Medulla oblongata (tissue), 1 donor: ENCODE data around the gene DCC.

Experiments used
- DNase-seq: peaks from one replicate; pipeline ENCODE4 v3.0.0-alpha.2; 2015; ENCODE audit errors: extremely low spot score

Gene DCC

GRCh38 chr18:52903857-52904256, 563.9 kb downstream of the DCC start:
- DNase-seq = peak; percentile 69

- DNase-seq = no peak
Measured at GRCh38 chr18:52907543-52908308, 567.7 kb downstream of the DCC start.

- no peak for DNase-seq
Measured at GRCh38 chr18:52914148-52914547, 574.2 kb downstream of the DCC start.

GRCh38 chr18:52920665-52921064, 580.7 kb downstream of the DCC start:
- DNase-seq = no peak

- no peak for DNase-seq
Measured at GRCh38 chr18:52933356-52933755, 593.4 kb downstream of the DCC start.

GRCh38 chr18:52936931-52937330, 596.9 kb downstream of the DCC start:
- DNase-seq = no peak

GRCh38 chr18:52937840-52938239, 597.8 kb downstream of the DCC start:
- no peak for DNase-seq

- DNase-seq = no peak
Measured at GRCh38 chr18:52945552-52945951, 605.6 kb downstream of the DCC start.

- no peak for DNase-seq
Measured at GRCh38 chr18:52948868-52949444, 609.0 kb downstream of the DCC start.

GRCh38 chr18:52950155-52950554, 610.2 kb downstream of the DCC start:
- DNase-seq = no peak

GRCh38 chr18:52953387-52953786, 613.4 kb downstream of the DCC start:
- DNase-seq = no peak

- DNase-seq = no peak
Measured at GRCh38 chr18:52963481-52963880, 623.5 kb downstream of the DCC start.

GRCh38 chr18:52970686-52971085, 630.7 kb downstream of the DCC start:
- DNase-seq = no peak

- no peak for DNase-seq
Measured at GRCh38 chr18:52971097-52971496, 631.1 kb downstream of the DCC start.

- no peak for DNase-seq
Measured at GRCh38 chr18:52979892-52980291, 639.9 kb downstream of the DCC start.

- DNase-seq = no peak
Measured at GRCh38 chr18:52991246-52991645, 651.2 kb downstream of the DCC start.

GRCh38 chr18:52992041-52992440, 652.0 kb downstream of the DCC start:
- no peak for DNase-seq

GRCh38 chr18:52995875-52996274, 655.9 kb downstream of the DCC start:
- no peak for DNase-seq

GRCh38 chr18:52999633-53000032, 659.6 kb downstream of the DCC start:
- no peak for DNase-seq

GRCh38 chr18:53004798-53005197, 664.8 kb downstream of the DCC start:
- no peak for DNase-seq

GRCh38 chr18:53018791-53019190, 678.8 kb downstream of the DCC start:
- no peak for DNase-seq

GRCh38 chr18:53025247-53025646, 685.2 kb downstream of the DCC start:
- no peak for DNase-seq

GRCh38 chr18:53028565-53028964, 688.6 kb downstream of the DCC start:
- DNase-seq = no peak

- DNase-seq = no peak
Measured at GRCh38 chr18:53033128-53033527, 693.1 kb downstream of the DCC start.
